ENCODE data around the gene YLPM1.

The YLPM1 gene

GRCh38 chr14:74871819-74872218, 108.7 kb downstream of the YLPM1 start:
- TF ChIP-seq CTCF (IDR thresholded peaks at IDR 0.05; ENCODE audit: control extremely low read depth, extremely low read depth, low read depth, missing control alignments) = no peak
- DNase-seq (ENCODE audit: extremely low spot score) = no peak
- CTCF ChIA-PET = interaction anchor here (0.6 to 20.7 kb wide), 10 partner anchors 8 to 216 kb away, joined by 3 to 353 read pairs (median 4); no protein-coding TSS in a partner anchor
- POLR2A ChIA-PET = no interaction called here

- POLR2A ChIA-PET = no interaction called here
- CTCF ChIA-PET = interaction anchor here (1.3 to 20.7 kb wide), 4 partner anchors 15 to 30 kb away, joined by 5 to 353 read pairs (median 112); no protein-coding TSS in a partner anchor
- DNase-seq (ENCODE audit: extremely low spot score) = no peak
- TF ChIP-seq CTCF (IDR thresholded peaks at IDR 0.05; ENCODE audit: control extremely low read depth, extremely low read depth, low read depth, missing control alignments) = no peak
These were observed 112.1 kb downstream of the YLPM1 start for GRCh38 chr14:74875204-74875603.

- no peak for TF ChIP-seq CTCF (IDR thresholded peaks at IDR 0.05; ENCODE audit: control extremely low read depth, extremely low read depth, low read depth, missing control alignments)
- no peak for DNase-seq (ENCODE audit: extremely low spot score)
- CTCF ChIA-PET = interaction anchor here (1.0 to 20.7 kb wide), 5 partner anchors 16 to 267 kb away, joined by 4 to 353 read pairs (median 9); no protein-coding TSS in a partner anchor
- POLR2A ChIA-PET = no interaction called here
These were observed 113.1 kb downstream of the YLPM1 start, which contains the start of gene PROX2 for GRCh38 chr14:74875941-74876913. PROX2 (minus strand) TSS chr14:74876145; CDS start chr14:74863834, 12,311 bp downstream.

- ChIA-PET CTCF (interaction anchor here (1.1 to 20.7 kb wide), 7 partner anchors 8 to 209 kb away, joined by 3 to 353 read pairs (median 4); no protein-coding TSS in a partner anchor), POLR2A (interaction anchor here (1.0 kb wide), 1 partner anchor 18 kb away, joined by 3 read pairs; no protein-coding TSS in a partner anchor)
- TF ChIP-seq CTCF (IDR thresholded peaks at IDR 0.05; ENCODE audit: control extremely low read depth, extremely low read depth, low read depth, missing control alignments) = no peak
These were observed 116.5 kb downstream of the YLPM1 start for GRCh38 chr14:74879427-74880182.

GRCh38 chr14:74881431-74882102, 118.5 kb downstream of the YLPM1 start, which contains the start of gene DLST:
DLST (plus strand) TSS chr14:74881916; CDS start chr14:74881954, 38 bp downstream.
- CTCF ChIA-PET = interaction anchor here (1.0 to 20.7 kb wide), 6 partner anchors 9 to 207 kb away, joined by 3 to 353 read pairs (median 4); no protein-coding TSS in a partner anchor
- peak; percentile 97 for DNase-seq (ENCODE audit: extremely low spot score)
- POLR2A ChIA-PET = interaction anchor here (0.6 to 1.2 kb wide), 2 partner anchors 11 to 72 kb away, joined by 3 read pairs; no protein-coding TSS in a partner anchor
- no peak for TF ChIP-seq CTCF (IDR thresholded peaks at IDR 0.05; ENCODE audit: control extremely low read depth, extremely low read depth, low read depth, missing control alignments)

More at GRCh38 chr14:74879427-74880182, 116.5 kb downstream of the YLPM1 start:
- DNase-seq (ENCODE audit: extremely low spot score) = no peak

Measured in GM10248 (cell line).